Measurements from ENCODE around the gene NDUFS5.

- no peak for TF ChIP-seq CTCF (IDR thresholded peaks at IDR 0.05)
- TF ChIP-seq POLR2AphosphoS5 (IDR thresholded peaks at IDR 0.05): no peak
- TF ChIP-seq POLR2A (IDR thresholded peaks at IDR 0.05): no peak
- TF ChIP-seq EP300 (IDR thresholded peaks at IDR 0.05): no peak
These were observed 54.2 kb downstream of the NDUFS5 start for GRCh38 chr1:39080269-39080826.
